H54 (cell line): ENCODE data around the gene LPP.

Experiments
- DNase-seq: peaks from one replicate; pipeline ENCODE4 v3.0.0; 2011; ENCODE audit warnings: low spot score, mixed read lengths; ENCODE audit not compliant: insufficient read length
- FAIRE-seq: peaks from 3 replicates; lab custom pipeline; 2011; peaks lifted over from hg19 to GRCh38; lab: Jason Lieb, UNC
- POLR2A ChIP-seq: IDR thresholded peaks from 2 replicates; pipeline ENCODE4 v1.6.1; 2011; ENCODE audit warnings: low read depth, mild to moderate bottlenecking, low read length

Gene LPP

DNA sequence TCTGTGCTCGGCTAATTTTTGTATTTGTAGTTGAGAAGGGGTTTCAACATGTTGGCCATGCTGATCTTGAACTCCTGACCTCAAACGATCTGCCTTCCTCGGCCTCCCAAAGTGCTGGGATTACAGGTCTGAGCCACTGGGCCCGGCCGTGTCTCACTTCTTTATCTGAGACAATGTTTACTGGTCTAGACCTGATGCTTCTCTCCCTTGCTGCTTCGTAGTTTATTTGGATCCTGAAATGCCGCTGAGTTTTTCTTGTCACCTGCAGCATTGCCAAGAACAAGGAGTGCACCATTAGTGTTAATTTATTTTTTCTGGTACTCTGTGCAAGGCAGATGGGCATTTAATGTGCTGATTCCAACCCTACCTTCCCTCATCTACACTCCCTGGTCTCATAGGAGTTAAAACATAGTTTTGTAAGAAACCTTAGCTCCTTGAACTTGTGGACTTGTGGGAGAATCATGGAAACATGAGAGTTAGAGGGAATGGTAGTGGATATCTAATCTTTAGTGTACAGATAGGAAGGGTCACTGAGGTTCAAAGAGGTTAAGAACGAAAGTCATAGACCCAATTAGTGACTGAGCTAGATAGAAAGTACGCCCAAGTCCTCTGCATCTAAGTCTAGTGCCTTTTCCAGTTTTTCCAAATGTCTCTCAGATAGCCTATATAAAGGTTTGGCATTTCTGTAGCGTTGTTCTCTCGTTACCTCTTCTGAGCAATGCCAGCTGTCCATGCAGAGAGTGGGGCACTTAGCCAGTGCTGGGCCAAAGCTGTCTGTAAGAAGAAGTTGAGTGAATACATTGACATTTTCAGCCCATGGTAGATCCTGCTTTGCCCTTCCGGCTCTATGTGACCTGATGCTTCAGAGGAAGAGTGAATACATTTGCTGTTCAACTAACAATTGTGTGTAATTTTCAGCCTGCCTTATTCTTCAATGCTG, 244.1 kb downstream of the LPP start:
- peak; percentile 48 for FAIRE-seq

GRCh38 chr3:188400494-188401243, 246.7 kb downstream of the LPP start:
- FAIRE-seq (peak; percentile 77), DNase-seq (no peak)
- no peak for TF ChIP-seq POLR2A

More for the DNA sequence above, 244.1 kb downstream of the LPP start:
- no peak for TF ChIP-seq POLR2A
- DNase-seq, result no peak

DNA sequence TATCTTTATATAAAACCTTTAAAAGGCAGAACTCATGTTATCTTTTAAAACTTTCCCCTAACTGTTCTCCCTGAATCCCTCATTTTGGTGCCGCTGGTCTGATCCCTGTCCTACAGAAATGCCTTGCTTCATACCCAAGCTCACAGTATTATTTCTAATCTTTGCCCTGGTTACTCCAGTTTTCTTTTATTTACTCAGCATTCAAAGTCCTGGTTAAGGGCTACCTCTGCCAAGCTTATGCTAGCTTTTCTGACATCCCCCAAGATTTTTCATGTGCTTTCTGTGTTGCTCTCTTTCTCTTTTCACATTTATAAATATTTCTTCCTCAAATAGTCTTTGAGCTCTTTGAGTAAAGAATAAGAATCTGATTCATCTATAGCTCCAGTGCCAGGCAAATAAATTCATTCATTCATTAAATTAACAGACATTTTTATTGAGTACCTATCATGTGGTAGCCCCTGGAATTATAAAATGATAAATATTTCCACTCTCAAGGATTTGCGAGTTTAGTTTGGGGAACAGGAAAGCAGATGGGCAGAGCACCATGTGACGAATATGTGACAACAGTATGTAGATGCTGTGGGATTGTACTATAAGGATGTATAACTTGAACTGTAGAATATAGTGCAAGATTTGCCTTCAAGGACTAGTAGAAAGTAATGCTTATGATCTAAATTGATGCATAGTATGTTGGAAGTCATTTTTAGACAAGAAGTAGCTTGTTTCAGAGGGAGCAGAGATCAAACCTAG, 247.5 kb downstream of the LPP start:
- TF ChIP-seq POLR2A, result no peak
- DNase-seq (no peak), FAIRE-seq (peak; percentile 15)

DNA sequence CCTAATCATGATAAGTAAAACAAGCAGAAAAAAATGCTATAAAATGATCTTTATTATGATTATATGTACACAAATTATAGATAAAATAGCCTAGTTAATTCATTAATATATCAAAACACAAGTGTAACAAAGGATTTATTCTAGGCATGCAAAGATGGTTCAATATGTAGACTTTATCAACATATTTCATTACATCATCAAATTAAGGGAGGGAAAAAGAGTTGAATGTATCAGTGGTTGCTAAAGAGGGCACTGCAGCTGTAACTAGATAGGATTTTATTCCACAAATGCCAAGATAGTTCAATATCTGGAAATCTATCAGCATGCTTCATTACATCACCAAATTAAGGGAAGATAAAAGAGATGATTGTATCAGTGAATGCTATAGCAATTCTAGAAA, 248.3 kb downstream of the LPP start:
- FAIRE-seq, result no peak

GRCh38 chr3:188403404-188403803, 249.4 kb downstream of the LPP start:
- DNase-seq (no peak), FAIRE-seq (no peak)
- TF ChIP-seq POLR2A, result no peak

More for the DNA sequence above, 248.3 kb downstream of the LPP start:
- no peak for DNase-seq
- no peak for TF ChIP-seq POLR2A

DNA sequence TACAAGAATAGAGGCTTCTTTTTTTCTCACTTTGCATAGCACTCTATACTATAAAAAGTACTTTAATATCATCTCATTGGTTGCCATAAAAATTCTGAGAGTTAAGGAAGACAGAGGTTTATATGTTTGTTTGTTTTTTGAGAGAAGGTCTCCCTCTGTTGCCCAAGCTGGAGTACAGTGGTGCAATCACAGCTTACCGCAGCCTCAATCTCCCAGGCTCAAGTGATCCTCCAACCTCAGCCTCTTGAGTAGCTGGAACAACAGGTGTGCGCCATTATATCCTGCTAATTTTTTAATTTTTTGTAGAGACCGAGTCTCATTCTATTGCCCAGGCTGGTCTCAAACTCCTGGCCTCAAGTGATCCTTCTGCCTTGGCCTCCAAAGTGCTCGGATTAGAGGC, 250.2 kb downstream of the LPP start:
- no peak for FAIRE-seq
- DNase-seq, result no peak
- no peak for TF ChIP-seq POLR2A

DNA sequence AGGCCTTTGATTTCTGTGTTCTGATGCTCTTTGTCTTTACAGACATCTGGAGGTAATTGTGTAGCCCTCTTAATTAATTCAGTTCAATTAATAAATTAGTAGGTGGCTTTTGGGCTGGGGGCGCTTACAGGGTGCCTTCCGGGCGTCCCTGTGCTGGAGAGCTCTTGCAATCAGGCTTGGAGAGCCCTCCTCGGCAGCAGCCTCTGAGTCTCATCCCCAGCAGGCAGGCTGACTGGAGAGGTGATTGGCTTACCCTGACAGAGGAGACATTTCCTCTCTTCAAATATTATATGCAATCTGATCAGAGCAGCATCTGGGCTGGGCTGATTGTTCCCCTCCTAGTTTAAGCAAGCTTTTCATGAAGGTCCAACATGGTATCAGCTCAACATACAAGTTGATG, 250.7 kb downstream of the LPP start:
- DNase-seq (no peak), FAIRE-seq (no peak)
- TF ChIP-seq POLR2A, result no peak

GRCh38 chr3:188407158-188407880, 253.4 kb downstream of the LPP start:
- TF ChIP-seq POLR2A, result no peak
- peak; percentile 41 for FAIRE-seq
- no peak for DNase-seq

DNA sequence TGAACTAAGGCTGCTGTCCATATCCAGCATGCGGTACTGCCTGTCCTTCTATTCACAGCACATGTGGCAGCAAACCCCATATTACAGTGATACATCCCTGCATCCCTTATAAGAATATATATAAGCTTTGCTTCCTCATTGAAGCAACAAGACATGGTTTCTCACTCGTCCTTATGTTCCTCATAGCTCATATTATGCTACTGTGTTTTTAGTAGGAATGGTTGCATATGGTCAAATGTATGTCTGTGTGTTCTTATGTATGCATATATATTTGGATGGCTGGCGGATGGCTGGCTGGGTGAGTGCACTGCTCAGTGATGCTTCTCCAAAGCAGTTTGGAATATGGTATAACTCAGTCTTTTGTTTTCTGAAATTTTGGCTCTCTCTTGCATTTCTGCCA, 254.9 kb downstream of the LPP start:
- TF ChIP-seq POLR2A, result no peak
- no peak for FAIRE-seq

DNA sequence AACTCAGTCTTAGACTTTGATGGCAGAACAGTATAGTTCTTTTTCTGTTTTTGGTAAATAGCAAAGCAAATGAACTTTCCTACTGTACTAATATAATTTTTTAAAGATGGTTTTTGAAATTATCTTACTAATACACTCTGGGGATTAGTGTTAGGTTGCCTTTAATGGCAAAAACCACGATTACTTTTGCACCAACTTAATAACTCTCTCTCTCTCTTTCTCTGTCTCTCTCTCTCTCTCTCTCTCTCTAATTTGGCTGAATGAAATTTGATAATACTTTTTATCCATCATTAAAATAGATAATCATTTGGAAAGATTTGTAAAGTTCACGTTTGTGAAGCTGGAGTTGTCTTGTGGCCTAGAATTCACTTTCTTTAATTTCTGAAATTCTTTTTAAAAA, 257.8 kb downstream of the LPP start:
- TF ChIP-seq POLR2A, result no peak
- DNase-seq (no peak), FAIRE-seq (no peak)

More for the DNA sequence above, 254.9 kb downstream of the LPP start:
- no peak for DNase-seq

GRCh38 chr3:188415196-188415595, 261.2 kb downstream of the LPP start:
- DNase-seq (no peak), FAIRE-seq (no peak)
- no peak for TF ChIP-seq POLR2A

DNA sequence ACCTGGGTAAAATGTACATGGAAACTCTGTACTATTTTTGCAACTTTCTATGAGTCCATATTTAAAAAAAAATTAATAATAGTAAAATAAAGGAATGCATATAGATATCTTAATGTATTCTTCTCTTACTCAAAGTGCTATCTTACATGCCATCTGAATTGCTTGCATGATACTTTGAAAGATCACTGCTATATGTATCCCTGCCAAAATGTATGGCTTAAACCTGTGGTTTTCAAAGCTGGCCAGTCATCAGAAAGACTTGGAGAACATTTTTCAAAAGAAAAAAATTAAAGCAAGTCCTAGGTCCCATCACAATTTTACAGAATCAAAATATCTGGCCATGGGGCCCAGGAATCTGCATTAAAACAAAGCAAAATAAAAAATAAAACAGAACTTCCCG, 262.1 kb downstream of the LPP start:
- DNase-seq (no peak), FAIRE-seq (no peak)
- no peak for TF ChIP-seq POLR2A

DNA sequence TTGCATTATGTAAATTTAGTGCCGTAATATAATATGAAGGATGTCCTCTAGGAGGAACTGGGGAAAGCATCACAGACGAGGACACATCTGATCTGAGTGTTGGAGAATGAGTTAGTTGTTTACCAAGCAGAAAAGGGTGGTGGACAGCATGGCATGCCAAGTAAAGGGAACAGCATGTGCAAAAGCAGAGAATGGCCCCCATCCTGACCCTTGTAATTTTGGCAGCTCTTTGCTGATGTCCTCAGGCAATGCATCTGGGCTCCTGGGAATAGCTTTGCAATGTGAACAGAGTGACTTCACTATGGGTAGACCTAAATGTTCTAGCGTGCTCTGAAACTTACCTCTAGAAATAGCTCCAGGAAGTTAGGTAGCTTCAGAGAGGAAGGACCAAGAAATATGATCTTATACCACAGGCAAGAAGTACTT, 263.3 kb downstream of the LPP start:
- DNase-seq (no peak), FAIRE-seq (no peak)
- TF ChIP-seq POLR2A, result no peak

DNA sequence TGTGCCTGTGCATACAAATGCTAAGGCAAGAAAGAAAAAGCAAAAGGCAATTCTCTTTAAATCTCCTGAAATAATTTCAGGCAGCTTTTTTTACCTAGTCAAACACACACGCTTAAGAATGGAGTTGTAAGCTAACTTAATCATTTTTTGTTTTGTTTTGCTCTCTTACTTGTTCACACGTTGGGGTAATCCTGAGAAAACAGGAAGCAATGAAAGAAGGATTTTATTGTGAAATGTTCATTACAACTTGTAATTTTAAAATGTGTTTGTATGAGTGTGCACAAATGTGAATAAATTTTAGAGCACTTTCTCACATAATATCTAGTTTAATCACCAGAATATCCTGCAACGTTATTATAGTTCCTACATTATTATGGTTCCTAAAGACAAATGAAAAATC, 263.8 kb downstream of the LPP start:
- TF ChIP-seq POLR2A, result no peak
- FAIRE-seq, result no peak
- DNase-seq, result no peak
